Transverse colon (tissue), 4 donors: Measurements from ENCODE around the gene KCTD14. TPM values are rescaled to one million over a fixed set of nuclear protein-coding genes. Genes with fewer than 3 reads are reported as not detected.

Source experiments
- DNase-seq: peaks from one replicate; pipeline ENCODE4 v3.0.0-alpha.2; 2019
- H3K27ac ChIP-seq, 4 donors: fragments of 200-600 bp; sonication (generic); 2 replicates each; pipeline ENCODE4 v1.5.1; 2016 to 2018; ENCODE audit warnings: inconsistent platforms in 4 of 4
- H3K27me3 ChIP-seq: fragments of 200-600 bp; sonication (generic); 2 replicates; pipeline ENCODE4 v1.5.1; 2017; ENCODE audit warnings: inconsistent platforms
- H3K36me3 ChIP-seq, 4 donors: fragments of 200-600 bp; sonication (generic); 2 replicates each; pipeline ENCODE4 v1.5.1; 2017 to 2019; ENCODE audit warnings: inconsistent platforms in 4 of 4
- H3K4me1 ChIP-seq, 4 donors: fragments of 200-600 bp; sonication (generic); 2 replicates each; pipeline ENCODE4 v1.5.1; 2017 to 2020; ENCODE audit warnings: inconsistent platforms in 4 of 4
- H3K4me3 ChIP-seq, 4 donors: fragments of 200-600 bp; sonication (generic); 1 replicate in 1 of 4; 2 replicates in 3 of 4; pipeline versions ENCODE4 v1.5.1 to v1.6.1; 2017 to 2019; ENCODE audit warnings: inconsistent platforms in 4 of 4
- H3K9me3 ChIP-seq, 2 donors: fragments of 200-600 bp; sonication (generic); 2 replicates each; pipeline ENCODE4 v1.5.1; 2017 to 2019; ENCODE audit warnings: inconsistent platforms in 2 of 2
- EP300 ChIP-seq: sonication (generic); formaldehyde crosslinking; IDR thresholded peaks from one replicate; pipeline ENCODE4 v1.6.1; 2017; ENCODE audit warnings: antibody characterized with exemption, low read depth
- POLR2A ChIP-seq: fragments of 450-650 bp; IDR thresholded peaks from one replicate; pipeline ENCODE4 v1.6.1; 2016; ENCODE audit warnings: antibody characterized with exemption, mild to moderate bottlenecking, moderate library complexity
- POLR2AphosphoS5 ChIP-seq, 3 donors: sonication (generic); formaldehyde crosslinking; IDR thresholded peaks; one replicate each; pipeline ENCODE4 v1.6.1; 2016; ENCODE audit warnings: antibody characterized with exemption in 3 of 3
- WGBS, 2 donors: methylation state at CpG; one replicate each; pipeline ENCODE4 v1.1.5; 2018; ENCODE audit warnings: low coverage in 1 of 2; 5-methylcytosine and 5-hydroxymethylcytosine counted together
- in situ Hi-C, 4 donors: fragments of 200-750 bp; cut with MboI; loops; one replicate each; pipeline versions ENCODE4 v1.15.0 to v1.15.1; 2017; ENCODE audit warnings: low sequenced_read_pairs in 3 of 4, low pct_ligation_motif_present in 1 of 4, low pct_unique_long_range_greater_than_20kb in 1 of 4
- intact Hi-C: fragments of 100-400 bp; cut with DNase I; formaldehyde crosslinking; loops from one replicate; pipeline ENCODE4 v1.15.1; 2023; ENCODE audit warnings: low total_unique reads
- total RNA-seq, 4 donors: library from RNA; depleted of rRNA; stranded (reverse); fragments of >200 nt; gene quantifications; one replicate each; pipeline ENCODE4 v1.1.0, GENCODE V29; 2016
- TF ChIP-seq, protein P1 (sequence below), 5 experiments: fragments of 200-600 bp in 3 of 5; fragments of 450-650 bp in 2 of 5; sonication (generic) in 3 of 5; IDR thresholded peaks; 1 replicate in 2 of 5; 2 replicates in 3 of 5; pipeline ENCODE4 v1.5.1; 2016 to 2017; ENCODE audit warnings: antibody characterized with exemption in 5 of 5, inconsistent platforms in 3 of 5, mild to moderate bottlenecking in 2 of 5, moderate library complexity in 1 of 5

Gene KCTD14
- total RNA-seq, 4 donors from 2014 or later: 1.2 to 8.6 (median 5.1) TPM

GRCh38 chr11:78027759-78028158 lies 4.7 kb upstream of the KCTD14 start:
- TF ChIP-seq EP300 (no peak), POLR2AphosphoS5 (IDR thresholded peaks at IDR 0.05) (no peak)
- Histone ChIP-seq H3K27ac (no peak overlapping the region), H3K4me1 (peaks cover 4 to 29% (median 8%) of the 10 kb centered on the region in 4 donors), H3K36me3 (no peaks in the 10 kb centered on the region), H3K9me3 (no peaks in the 10 kb centered on the region), H3K4me3 (no peak overlapping the region), H3K27me3 (no peaks in the 10 kb centered on the region)
- intact Hi-C loops: no loop called here
- 86 to 100% methylated on average over 2 of the region's 2 CpGs for WGBS, 2 donors
- in situ Hi-C loops: no loop called here
- no peak for DNase-seq

- H3K27me3 ChIP-seq: no peaks in the 10 kb centered on the region
- no peak for DNase-seq
- peaks cover 0 to 15% (median 3%) of the 10 kb centered on the region in 4 donors for H3K4me1 ChIP-seq
- no peak overlapping the region for H3K27ac ChIP-seq
- H3K4me3 ChIP-seq: no peak overlapping the region
- H3K36me3 ChIP-seq: no peaks in the 10 kb centered on the region
- no peaks in the 10 kb centered on the region for H3K9me3 ChIP-seq
- in situ Hi-C loops: no loop called here
- intact Hi-C loops: no loop called here
- TF ChIP-seq POLR2AphosphoS5 (IDR thresholded peaks at IDR 0.05) (no peak), EP300 (no peak), POLR2A (no peak)
These were observed 2.3 kb upstream of the KCTD14 start for GRCh38 chr11:78025378-78025777.

DNA sequence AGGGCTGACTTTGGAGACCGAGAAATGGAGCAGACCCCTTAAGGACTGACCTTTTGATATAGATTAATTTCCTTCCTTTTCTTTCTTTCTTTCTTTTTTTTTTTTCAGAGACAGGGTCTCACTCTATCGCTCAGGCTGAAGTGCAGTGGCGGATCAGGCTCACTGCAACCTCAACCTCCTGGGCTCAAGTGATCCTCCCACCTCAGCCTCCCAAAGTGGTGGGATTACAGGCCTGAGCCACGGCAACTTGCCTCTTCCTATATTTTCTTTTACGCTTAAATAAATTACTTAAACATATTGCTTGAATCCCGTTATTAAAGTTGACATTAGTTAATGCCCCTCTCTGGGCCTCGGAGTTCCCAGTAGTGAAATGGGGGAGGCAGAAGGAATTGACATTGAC lies 350 bp upstream of the KCTD14 start:
- DNase-seq: no peak
- intact Hi-C loops (no loop called here), in situ Hi-C loops (no loop called here)
- 66 to 72% methylated on average over 7 of the region's 7 CpGs for WGBS, 2 donors
- peak overlapping the region; percentile 61 to 83 (median 74) for H3K27ac ChIP-seq
- peak overlapping the region in 3 of 4 donors; percentile 50 to 69 (median 67) for H3K4me3 ChIP-seq
- H3K27me3 ChIP-seq: no peaks in the 10 kb centered on the region
- H3K4me1 ChIP-seq: peaks cover 0 to 11% (median 2%) of the 10 kb centered on the region in 4 donors
- TF ChIP-seq, protein P1, sequence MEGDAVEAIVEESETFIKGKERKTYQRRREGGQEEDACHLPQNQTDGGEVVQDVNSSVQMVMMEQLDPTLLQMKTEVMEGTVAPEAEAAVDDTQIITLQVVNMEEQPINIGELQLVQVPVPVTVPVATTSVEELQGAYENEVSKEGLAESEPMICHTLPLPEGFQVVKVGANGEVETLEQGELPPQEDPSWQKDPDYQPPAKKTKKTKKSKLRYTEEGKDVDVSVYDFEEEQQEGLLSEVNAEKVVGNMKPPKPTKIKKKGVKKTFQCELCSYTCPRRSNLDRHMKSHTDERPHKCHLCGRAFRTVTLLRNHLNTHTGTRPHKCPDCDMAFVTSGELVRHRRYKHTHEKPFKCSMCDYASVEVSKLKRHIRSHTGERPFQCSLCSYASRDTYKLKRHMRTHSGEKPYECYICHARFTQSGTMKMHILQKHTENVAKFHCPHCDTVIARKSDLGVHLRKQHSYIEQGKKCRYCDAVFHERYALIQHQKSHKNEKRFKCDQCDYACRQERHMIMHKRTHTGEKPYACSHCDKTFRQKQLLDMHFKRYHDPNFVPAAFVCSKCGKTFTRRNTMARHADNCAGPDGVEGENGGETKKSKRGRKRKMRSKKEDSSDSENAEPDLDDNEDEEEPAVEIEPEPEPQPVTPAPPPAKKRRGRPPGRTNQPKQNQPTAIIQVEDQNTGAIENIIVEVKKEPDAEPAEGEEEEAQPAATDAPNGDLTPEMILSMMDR (IDR thresholded peaks at IDR 0.05): peak in 2 of 5 experiments; percentile 6 to 25
- no peak for TF ChIP-seq EP300
- H3K36me3 ChIP-seq: no peaks in the 10 kb centered on the region
- H3K9me3 ChIP-seq: no peaks in the 10 kb centered on the region

DNA sequence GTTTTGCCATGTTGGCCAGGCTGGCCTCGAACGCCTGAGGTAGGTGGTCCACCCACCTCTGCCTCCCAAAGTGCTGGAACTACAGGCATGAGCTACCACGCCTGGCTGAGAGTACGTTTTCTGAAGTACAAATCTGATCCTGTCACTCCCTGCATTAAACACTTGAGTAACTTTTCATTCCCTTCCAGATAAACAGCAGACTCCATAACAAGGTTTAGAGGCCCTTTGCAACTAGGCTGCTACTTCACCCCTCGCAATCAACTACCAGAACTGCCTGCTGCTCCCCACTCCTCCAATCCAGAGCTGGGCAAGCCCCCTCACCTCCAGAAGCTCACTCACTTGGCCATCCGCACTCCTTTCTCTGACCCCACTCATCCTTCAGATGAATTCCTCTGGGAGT lies 1.5 kb downstream of the KCTD14 start:
- Histone ChIP-seq H3K9me3 (no peaks in the 10 kb centered on the region), H3K4me3 (no peak overlapping the region), H3K27me3 (no peaks in the 10 kb centered on the region), H3K4me1 (peaks cover 0 to 11% (median 2%) of the 10 kb centered on the region in 4 donors), H3K27ac (peak overlapping the region in 1 of 4 donors; percentile 61), H3K36me3 (no peaks in the 10 kb centered on the region)
- WGBS, 2 donors: 67 to 77% methylated on average over 2 to 6 of the region's 6 CpGs
- intact Hi-C loops (no loop called here), in situ Hi-C loops (no loop called here)
- TF ChIP-seq, protein P1 (IDR thresholded peaks at IDR 0.05): no peak
- TF ChIP-seq EP300: no peak
- no peak for TF ChIP-seq POLR2AphosphoS5 (IDR thresholded peaks at IDR 0.05)
- no peak for TF ChIP-seq POLR2A
- no peak for DNase-seq

- intact Hi-C loops (no loop called here), in situ Hi-C loops (no loop called here)
- Histone ChIP-seq H3K4me1 (peaks cover 0 to 11% (median 2%) of the 10 kb centered on the region in 4 donors), H3K27me3 (no peaks in the 10 kb centered on the region), H3K4me3 (no peak overlapping the region), H3K36me3 (no peaks in the 10 kb centered on the region), H3K27ac (no peak overlapping the region), H3K9me3 (no peaks in the 10 kb centered on the region)
- WGBS, 2 donors: 35% methylated on average over 3 of the region's 3 CpGs; no CpG with 5 or more reads in 1 of the 2 donors
- TF ChIP-seq, protein P1 (IDR thresholded peaks at IDR 0.05): no peak
- TF ChIP-seq POLR2A: no peak
- no peak for TF ChIP-seq POLR2AphosphoS5 (IDR thresholded peaks at IDR 0.05)
- TF ChIP-seq EP300: no peak
- DNase-seq: no peak
These were observed 2.8 kb downstream of the KCTD14 start for GRCh38 chr11:78020246-78020645.
